H1 (cell line): ENCODE results near the gene FHIT. TPM values are rescaled to one million over a fixed set of nuclear protein-coding genes. Genes with fewer than 3 reads are reported as not detected.

Experiments
- CTCF ChIA-PET: fragments of 300-600 bp; sonication (Branson Sonifier 250); formaldehyde crosslinking; loops from one replicate; lab custom pipeline; 2021; ENCODE audit not compliant: partially characterized antibody; lab: Charles Lee
- POLR2A ChIA-PET: fragments of 300-600 bp; sonication (Branson Sonifier 250); formaldehyde crosslinking; loops from one replicate; lab custom pipeline; 2021; ENCODE audit warnings: inconsistent platforms; ENCODE audit not compliant: partially characterized antibody; lab: Charles Lee
- DNase-seq, 2 experiments: peaks; one replicate each; pipeline versions ENCODE4 v3.0.0 to v3.0.0-alpha.2; 2010 to 2022; ENCODE audit warnings: low spot score in 2 of 2, low read depth in 1 of 2, mixed read lengths in 1 of 2
- FAIRE-seq: peaks from 2 replicates; lab custom pipeline; 2011; peaks lifted over from hg19 to GRCh38; lab: Jason Lieb, UNC
- H2AFZ ChIP-seq: 2 replicates; pipeline ENCODE4 v1.8.1; 2012; ENCODE audit warnings: low read length, inconsistent platforms
- H2AK5ac ChIP-seq: 2 replicates; pipeline ENCODE4 v1.6.1; 2013; ENCODE audit warnings: low read depth, low read length
- H2BK120ac ChIP-seq: replicated peaks from 2 replicates; pipeline ENCODE3; 2013; ENCODE audit warnings: low read depth, low read length, inconsistent platforms
- H2BK12ac ChIP-seq: 2 replicates; pipeline ENCODE4 v1.6.1; 2013; ENCODE audit warnings: low read depth, low read length
- H2BK15ac ChIP-seq: 2 replicates; pipeline ENCODE4 v1.6.1; 2013; ENCODE audit warnings: low read length
- H2BK20ac ChIP-seq: 2 replicates; pipeline ENCODE4 v1.6.1; 2013; ENCODE audit warnings: low read length
- H2BK5ac ChIP-seq: 2 replicates; pipeline ENCODE4 v1.6.1; 2013; ENCODE audit warnings: low read depth, low read length
- H3K14ac ChIP-seq: 2 replicates; pipeline ENCODE4 v1.6.1; 2013; ENCODE audit warnings: inconsistent platforms; ENCODE audit not compliant: insufficient read length
- H3K18ac ChIP-seq: 2 replicates; pipeline ENCODE4 v1.6.1; 2013; ENCODE audit warnings: low read length; ENCODE audit errors: extremely low read depth
- H3K23ac ChIP-seq: 2 replicates; pipeline ENCODE4 v1.6.1; 2013; ENCODE audit warnings: inconsistent platforms; ENCODE audit not compliant: insufficient read length
- H3K23me2 ChIP-seq: 2 replicates; pipeline ENCODE4 v1.6.1; 2013; ENCODE audit warnings: low read depth, low read length
- H3K27ac ChIP-seq: 2 replicates; pipeline ENCODE4 v1.6.1; 2011; ENCODE audit warnings: low read depth, low read length, inconsistent platforms
- H3K27me3 ChIP-seq, 4 experiments: replicated peaks in 1 of 4; 1 replicate in 1 of 4; 2 replicates in 3 of 4; pipeline versions ENCODE4 v1.6.1 to v1.8.1; 2011 to 2013; ENCODE audit warnings: low read length in 3 of 4, mild to moderate bottlenecking in 3 of 4, inconsistent platforms in 2 of 4, mixed read lengths in 2 of 4, moderate library complexity in 1 of 4; ENCODE audit not compliant: control insufficient read depth in 3 of 4, insufficient read depth in 3 of 4; ENCODE audit errors: extremely low read depth in 1 of 4
- H3K36me3 ChIP-seq, 4 experiments: 2 replicates each; pipeline versions ENCODE4 v1.6.1 to v1.8.1; 2011 to 2013; ENCODE audit warnings: mild to moderate bottlenecking in 4 of 4, low read length in 3 of 4, moderate library complexity in 2 of 4, control low read depth in 1 of 4, inconsistent platforms in 1 of 4; ENCODE audit not compliant: insufficient read depth in 4 of 4, control insufficient read depth in 2 of 4
- H3K4ac ChIP-seq: replicated peaks from 2 replicates; pipeline ENCODE3; 2013; ENCODE audit warnings: low read length, low read depth, mixed read lengths, inconsistent platforms; ENCODE audit not compliant: insufficient read length
- H3K4me1 ChIP-seq, 4 experiments: replicated peaks in 1 of 4; 1 replicate in 1 of 4; 2 replicates in 3 of 4; pipeline versions ENCODE4 v1.6.1 to v1.8.1; 2011 to 2013; ENCODE audit warnings: low read length in 3 of 4, inconsistent platforms in 2 of 4, mixed read lengths in 1 of 4; ENCODE audit not compliant: insufficient read depth in 4 of 4, control insufficient read depth in 3 of 4
- H3K4me2 ChIP-seq, 2 experiments: 2 replicates each; pipeline versions ENCODE4 v1.6.1 to v1.8.1; 2011 to 2013; ENCODE audit warnings: low read depth in 2 of 2, low read length in 2 of 2, control low read depth in 1 of 2, inconsistent platforms in 1 of 2, mild to moderate bottlenecking in 1 of 2; ENCODE audit not compliant: insufficient read depth in 1 of 2
- H3K4me3 ChIP-seq, 4 experiments: fragments of 200-600, 300-600 bp in 1 of 4; sonication (generic), shearing (Covaris generic), sonication (Bioruptor Twin) in 1 of 4; 2 replicates each; pipeline versions ENCODE4 v1.5.1 to v1.8.1; 2011 to 2016; ENCODE audit warnings: low read length in 4 of 4, low read depth in 3 of 4, control low read depth in 2 of 4, inconsistent platforms in 2 of 4, mild to moderate bottlenecking in 2 of 4, mixed read lengths in 1 of 4, moderate library complexity in 1 of 4; ENCODE audit not compliant: insufficient read depth in 2 of 4; ENCODE audit errors: extremely low read depth in 1 of 4
- H3K56ac ChIP-seq: replicated peaks from 2 replicates; pipeline ENCODE3; 2013; ENCODE audit warnings: low read depth, mild to moderate bottlenecking, mixed read lengths, low read length, inconsistent platforms; ENCODE audit not compliant: insufficient read length
- H3K79me1 ChIP-seq: 2 replicates; pipeline ENCODE4 v1.6.1; 2013; ENCODE audit warnings: low read depth, low read length, control low read depth
- H3K79me2 ChIP-seq, 2 experiments: 2 replicates each; pipeline versions ENCODE4 v1.6.1 to v1.8.1; 2012 to 2013; ENCODE audit warnings: low read length in 2 of 2, mild to moderate bottlenecking in 2 of 2, inconsistent platforms in 1 of 2; ENCODE audit not compliant: insufficient read depth in 2 of 2, control insufficient read depth in 1 of 2
- H3K9ac ChIP-seq, 4 experiments: replicated peaks in 1 of 4; 1 replicate in 1 of 4; 2 replicates in 3 of 4; pipeline versions ENCODE4 v1.6.1 to v1.8.1; 2011 to 2013; ENCODE audit warnings: low read depth in 3 of 4, low read length in 3 of 4, control low read depth in 2 of 4, mild to moderate bottlenecking in 2 of 4, moderate library complexity in 2 of 4, inconsistent platforms in 1 of 4; ENCODE audit errors: extremely low read depth in 1 of 4
- H3K9me3 ChIP-seq, 2 experiments: 2 replicates each; pipeline versions ENCODE4 v1.6.1 to v1.8.1; 2012 to 2013; ENCODE audit warnings: mild to moderate bottlenecking in 2 of 2, moderate library complexity in 2 of 2, control low read depth in 1 of 2, inconsistent platforms in 1 of 2, low read depth in 1 of 2, low read length in 1 of 2, mixed read lengths in 1 of 2; ENCODE audit not compliant: insufficient read depth in 2 of 2
- H4K20me1 ChIP-seq, 2 experiments: replicated peaks in 1 of 2; 2 replicates each; pipeline versions ENCODE3 to v1.8.1; 2011 to 2013; ENCODE audit warnings: inconsistent platforms in 2 of 2, low read length in 2 of 2, mild to moderate bottlenecking in 1 of 2; ENCODE audit not compliant: insufficient read depth in 2 of 2, control insufficient read depth in 1 of 2
- H4K5ac ChIP-seq: 2 replicates; pipeline ENCODE4 v1.6.1; 2013; ENCODE audit warnings: low read length, low read depth, mixed read lengths, inconsistent platforms; ENCODE audit not compliant: insufficient read length
- H4K8ac ChIP-seq: 2 replicates; pipeline ENCODE4 v1.8.0; 2013; ENCODE audit warnings: mild to moderate bottlenecking, moderate library complexity, low read length, inconsistent platforms; ENCODE audit not compliant: insufficient read depth; ENCODE audit errors: extremely low read depth
- H4K91ac ChIP-seq: replicated peaks from 2 replicates; pipeline ENCODE3; 2013; ENCODE audit warnings: low read length, mixed read lengths, inconsistent platforms; ENCODE audit not compliant: insufficient read length
- JUND ChIP-seq: IDR thresholded peaks from 2 replicates; pipeline ENCODE4 v1.6.1; 2011; ENCODE audit warnings: mild to moderate bottlenecking, improper control_type of control experiment, low read length
- RAD21 ChIP-seq, 2 experiments: IDR thresholded peaks in 1 of 2; conservative IDR thresholded peaks in 1 of 2; 2 replicates each; pipeline ENCODE4 v1.6.1; 2011; ENCODE audit warnings: low read depth in 2 of 2, low read length in 2 of 2, improper control_type of control experiment in 1 of 2, inconsistent platforms in 1 of 2, mild to moderate bottlenecking in 1 of 2, moderate library complexity in 1 of 2
- polyA plus RNA-seq, 7 experiments: library from polyadenylated mRNA; depleted of rRNA in 3 of 7; stranded (reverse) in 5 of 7; unstranded in 2 of 7; fragments of >200 nt in 5 of 7; fragments of 200-250 nt in 2 of 7; gene quantifications; 1 replicate in 5 of 7; 2 replicates in 1 of 7; 4 replicates in 1 of 7; pipeline versions ENCODE4 v1.2.1 to v1.2.3, GENCODE V29; 2011 to 2013; ENCODE audit warnings: missing spikeins in 2 of 7, mixed read lengths in 2 of 7
- total RNA-seq: library from RNA; stranded (reverse); fragmentation: NEBNext Ultra II Directional; extraction: Animal tissue kit (Norgen Biotek cat#: 25700); gene quantifications from 2 replicates; pipeline ENCODE4 v1.2.1, GENCODE V29; 2021

The FHIT gene
- total and polyA plus RNA-seq, 2 of the 8 experiments (the other 6 are each of a cell fraction or from before 2014, with no cell fraction given), result 1.2 to 3.2 TPM

GRCh38 chr3:60131618-60132017, 1119.6 kb downstream of the FHIT start:
- no peak for FAIRE-seq
- Histone ChIP-seq H3K27ac (no peak overlapping the region), H3K18ac (no peak overlapping the region), H3K9ac (no peak overlapping the region), H3K14ac (no peak overlapping the region), H3K36me3 (no peaks in the 10 kb centered on the region), H4K5ac (no peak overlapping the region), H4K8ac (no peak overlapping the region), H2BK12ac (no peak overlapping the region), H3K4me2 (no peak overlapping the region), H3K79me2 (no peaks in the 10 kb centered on the region), H3K9me3 (no peaks in the 10 kb centered on the region), H2BK20ac (no peak overlapping the region), H3K23ac (no peak overlapping the region), H4K20me1 (no peaks in the 10 kb centered on the region), H3K56ac (no peak overlapping the region), H2BK5ac (no peak overlapping the region), H3K4me3 (no peak overlapping the region), H2AFZ (no peak overlapping the region), H2AK5ac (no peak overlapping the region), H4K91ac (no peak overlapping the region), H2BK120ac (no peak overlapping the region), H3K4ac (no peak overlapping the region), H3K79me1 (no peaks in the 10 kb centered on the region), H3K23me2 (no peaks in the 10 kb centered on the region; the same call in 1 of the 2 replicates), H2BK15ac (no peak overlapping the region), H3K4me1 (no peaks in the 10 kb centered on the region; a peak in 1 of 7 replicates), H3K27me3 (no peaks in the 10 kb centered on the region; a peak in 1 of 7 replicates)
- no peak for DNase-seq
- ChIA-PET CTCF (no interaction called here), POLR2A (no interaction called here)
- TF ChIP-seq JUND (no peak), RAD21 (IDR thresholded peaks at IDR 0.05 in 1 of 2, conservative IDR thresholded peaks at IDR 0.05 in 1 of 2; ENCODE audit: low read depth in 2 of 2, low read length in 2 of 2) (peak in 1 of 2 experiments; percentile 17; a peak in 1 of 4 replicates)
